ENCODE measurements around the gene SPAG17. TPM values are rescaled to one million over a fixed set of nuclear protein-coding genes. Genes with fewer than 3 reads are reported as not detected.

SPAG17 gene
- total and polyA plus RNA-seq, 2 donors (not counting 1 experiment from before 2014, with no cell fraction given), result not detected

- no peaks in the 10 kb centered on the region for H3K36me3 ChIP-seq (replicated peaks in 1 of 2; ENCODE audit: control extremely low read depth in 1 of 2, control insufficient read depth in 1 of 2, extremely low read depth in 1 of 2, insufficient read depth in 2 of 2, low read length in 1 of 2)
- no peak overlapping the region for H3K4me3 ChIP-seq (ENCODE audit: control extremely low read depth in 1 of 5, extremely low read depth in 1 of 5, insufficient read depth in 1 of 5, low read depth in 2 of 5, low read length in 4 of 5)
- H3K4me2 ChIP-seq (replicated peaks; ENCODE audit: low read depth, low read length, poor library complexity, severe bottlenecking), result no peak overlapping the region
- no peaks in the 10 kb centered on the region for H3K9me3 Mint-ChIP-seq (ENCODE audit: insufficient read depth)
- no peak overlapping the region for H3K27ac ChIP-seq (ENCODE audit: low read length in 2 of 2)
- H3K4me1 ChIP-seq (ENCODE audit: control insufficient read depth in 2 of 2, insufficient read depth in 2 of 2, low read length in 2 of 2), result no peaks in the 10 kb centered on the region
- no peak overlapping the region for H3K4me3 Mint-ChIP-seq
- no peaks in the 10 kb centered on the region for H3K9me3 ChIP-seq (ENCODE audit: control extremely low read depth in 1 of 3, control insufficient read depth in 2 of 3, insufficient read depth in 1 of 3, low read length in 2 of 3)
- H3K27me3 Mint-ChIP-seq, result peaks cover 4% of the 10 kb centered on the region
- H4K20me1 ChIP-seq (ENCODE audit: control insufficient read depth, insufficient read depth, low read length, poor library complexity, severe bottlenecking), result no peaks in the 10 kb centered on the region
- ATAC-seq (ENCODE audit: low read depth) (no peak), DNase-seq (no peak)
- H3K79me2 ChIP-seq (ENCODE audit: control insufficient read depth, insufficient read depth, low read length), result no peaks in the 10 kb centered on the region
- WGBS (ENCODE audit: insufficient coverage), result 100% methylated on average over 1 of the region's 6 CpGs
- ChIA-PET POLR2A (no interaction called here), CTCF (no interaction called here)
- no peaks in the 10 kb centered on the region for H3K27me3 ChIP-seq (replicated peaks in 1 of 4; ENCODE audit: control extremely low read depth in 1 of 4, control insufficient read depth in 3 of 4, insufficient read depth in 4 of 4, low read length in 3 of 4)
- no peaks in the 10 kb centered on the region for H3K4me1 Mint-ChIP-seq
- no peak overlapping the region for H2AFZ ChIP-seq (ENCODE audit: insufficient read depth, low read depth, low read length, poor library complexity, severe bottlenecking)
- intact Hi-C loops (cut with micrococcal nuclease), result no loop called here
- H3K27ac Mint-ChIP-seq, result no peak overlapping the region
- no peak overlapping the region for H3K9ac ChIP-seq (ENCODE audit: low read length)
- no peak for TF ChIP-seq EZH2 (IDR thresholded peaks at IDR 0.05; ENCODE audit: borderline replicate concordance, insufficient read depth, low read depth, low read length, poor library complexity, severe bottlenecking)
- TF ChIP-seq, protein P1, sequence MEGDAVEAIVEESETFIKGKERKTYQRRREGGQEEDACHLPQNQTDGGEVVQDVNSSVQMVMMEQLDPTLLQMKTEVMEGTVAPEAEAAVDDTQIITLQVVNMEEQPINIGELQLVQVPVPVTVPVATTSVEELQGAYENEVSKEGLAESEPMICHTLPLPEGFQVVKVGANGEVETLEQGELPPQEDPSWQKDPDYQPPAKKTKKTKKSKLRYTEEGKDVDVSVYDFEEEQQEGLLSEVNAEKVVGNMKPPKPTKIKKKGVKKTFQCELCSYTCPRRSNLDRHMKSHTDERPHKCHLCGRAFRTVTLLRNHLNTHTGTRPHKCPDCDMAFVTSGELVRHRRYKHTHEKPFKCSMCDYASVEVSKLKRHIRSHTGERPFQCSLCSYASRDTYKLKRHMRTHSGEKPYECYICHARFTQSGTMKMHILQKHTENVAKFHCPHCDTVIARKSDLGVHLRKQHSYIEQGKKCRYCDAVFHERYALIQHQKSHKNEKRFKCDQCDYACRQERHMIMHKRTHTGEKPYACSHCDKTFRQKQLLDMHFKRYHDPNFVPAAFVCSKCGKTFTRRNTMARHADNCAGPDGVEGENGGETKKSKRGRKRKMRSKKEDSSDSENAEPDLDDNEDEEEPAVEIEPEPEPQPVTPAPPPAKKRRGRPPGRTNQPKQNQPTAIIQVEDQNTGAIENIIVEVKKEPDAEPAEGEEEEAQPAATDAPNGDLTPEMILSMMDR (IDR thresholded peaks at IDR 0.05), result no peak
These were observed 69.3 kb downstream of the SPAG17 start for GRCh38 chr1:118115567-118116295.

DNA sequence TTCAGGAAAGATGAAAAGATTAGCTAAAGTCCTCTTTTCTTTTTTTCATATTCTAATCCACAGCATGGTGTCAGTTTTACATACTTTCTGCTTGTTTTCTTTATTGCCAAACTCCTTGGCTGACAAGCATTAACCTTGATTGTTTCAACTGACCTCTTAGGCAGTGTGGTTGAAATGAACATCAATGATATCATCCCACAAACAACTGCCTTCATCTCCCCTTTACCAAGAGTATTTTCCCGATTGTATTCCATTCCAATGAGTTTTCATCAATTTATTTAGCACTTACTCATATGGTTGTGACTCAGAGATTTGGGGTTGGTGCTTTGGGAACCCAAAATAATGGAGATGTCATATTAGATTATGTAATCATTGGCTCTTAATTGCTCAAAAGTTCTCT lies 71.8 kb downstream of the SPAG17 start:
- ChIA-PET POLR2A (no interaction called here), CTCF (no interaction called here)
- ATAC-seq (ENCODE audit: low read depth), result no peak
- Histone ChIP-seq H3K4me3 (ENCODE audit: control extremely low read depth in 1 of 5, extremely low read depth in 1 of 5, insufficient read depth in 1 of 5, low read depth in 2 of 5, low read length in 4 of 5) (no peak overlapping the region), H3K9me3 (ENCODE audit: control extremely low read depth in 1 of 3, control insufficient read depth in 2 of 3, insufficient read depth in 1 of 3, low read length in 2 of 3) (no peaks in the 10 kb centered on the region), H3K4me2 (replicated peaks; ENCODE audit: low read depth, low read length, poor library complexity, severe bottlenecking) (no peak overlapping the region), H3K9ac (ENCODE audit: low read length) (no peak overlapping the region), H2AFZ (ENCODE audit: insufficient read depth, low read depth, low read length, poor library complexity, severe bottlenecking) (no peak overlapping the region), H3K4me1 (ENCODE audit: control insufficient read depth in 2 of 2, insufficient read depth in 2 of 2, low read length in 2 of 2) (no peaks in the 10 kb centered on the region), H3K36me3 (replicated peaks in 1 of 2; ENCODE audit: control extremely low read depth in 1 of 2, control insufficient read depth in 1 of 2, extremely low read depth in 1 of 2, insufficient read depth in 2 of 2, low read length in 1 of 2) (no peaks in the 10 kb centered on the region), H3K27me3 (replicated peaks in 1 of 4; ENCODE audit: control extremely low read depth in 1 of 4, control insufficient read depth in 3 of 4, insufficient read depth in 4 of 4, low read length in 3 of 4) (no peaks in the 10 kb centered on the region), H3K27ac (ENCODE audit: low read length in 2 of 2) (no peak overlapping the region), H3K79me2 (ENCODE audit: control insufficient read depth, insufficient read depth, low read length) (no peaks in the 10 kb centered on the region), H4K20me1 (ENCODE audit: control insufficient read depth, insufficient read depth, low read length, poor library complexity, severe bottlenecking) (no peaks in the 10 kb centered on the region)
- peaks cover 4% of the 10 kb centered on the region for H3K27me3 Mint-ChIP-seq
- no peak overlapping the region for H3K4me3 Mint-ChIP-seq
- no peak for TF ChIP-seq EZH2 (IDR thresholded peaks at IDR 0.05; ENCODE audit: borderline replicate concordance, insufficient read depth, low read depth, low read length, poor library complexity, severe bottlenecking)
- TF ChIP-seq, protein P1 (IDR thresholded peaks at IDR 0.05), result no peak
- DNase-seq, result no peak
- intact Hi-C loops (cut with micrococcal nuclease), result no loop called here
- no peaks in the 10 kb centered on the region for H3K4me1 Mint-ChIP-seq
- H3K9me3 Mint-ChIP-seq (ENCODE audit: insufficient read depth), result no peaks in the 10 kb centered on the region
- no peak overlapping the region for H3K27ac Mint-ChIP-seq
- no CpG with 5 or more reads among the region's 1 CpG for WGBS (ENCODE audit: insufficient coverage)

All from B cell (primary cell).